GM12878 (cell line): ENCODE measurements around the gene XPO1. TPM values are rescaled to one million over a fixed set of nuclear protein-coding genes. Genes with fewer than 3 reads are reported as not detected.

ENCODE experiments used
- CBFB ChIP-seq: IDR thresholded peaks from 2 replicates; pipeline ENCODE4 v1.6.1; 2016; ENCODE audit warnings: antibody characterized with exemption, low read depth
- CEBPB ChIP-seq, 2 experiments: fragments of 150-350 bp in 1 of 2; IDR thresholded peaks; 2 replicates each; pipeline ENCODE4 v1.6.1; 2012 to 2014; ENCODE audit warnings: low read depth in 2 of 2, low read length in 2 of 2, borderline replicate concordance in 1 of 2, inconsistent platforms in 1 of 2
- CREB1 ChIP-seq: IDR thresholded peaks from 2 replicates; pipeline ENCODE4 v1.6.1; 2012; ENCODE audit warnings: low read depth, mild to moderate bottlenecking, inconsistent platforms
- EGR1 ChIP-seq, 2 experiments: IDR thresholded peaks; 1 replicate in 1 of 2; 2 replicates in 1 of 2; pipeline ENCODE4 v1.6.1; 2011 to 2012; ENCODE audit warnings: low read depth in 2 of 2, low read length in 2 of 2, borderline replicate concordance in 1 of 2, mild to moderate bottlenecking in 1 of 2, moderate library complexity in 1 of 2
- HDAC6 ChIP-seq: fragments of 200-600 bp; sonication (generic); IDR thresholded peaks from one replicate; pipeline ENCODE4 v1.8.0; 2017; ENCODE audit warnings: antibody characterized with exemption; ENCODE audit not compliant: unreplicated experiment
- HDGF ChIP-seq: fragments of 450-650 bp; IDR thresholded peaks from 2 replicates; pipeline ENCODE4 v1.6.1; 2016; ENCODE audit warnings: antibody characterized with exemption
- IKZF1 ChIP-seq: fragments of 450-650 bp; conservative IDR thresholded peaks from 2 replicates; pipeline ENCODE4 v1.6.1; 2017; ENCODE audit warnings: antibody characterized with exemption, mild to moderate bottlenecking
- MAX ChIP-seq: IDR thresholded peaks from 2 replicates; pipeline ENCODE4 v1.6.1; 2012; ENCODE audit warnings: low read depth, low read length, improper control_type of control experiment
- NR2C2 ChIP-seq: IDR thresholded peaks from 2 replicates; pipeline ENCODE4 v1.6.1; 2011; ENCODE audit warnings: borderline replicate concordance, low read depth; ENCODE audit not compliant: control insufficient read depth, insufficient read length
- PRDM15 ChIP-seq: fragments of 450-650 bp; formaldehyde crosslinking; IDR thresholded peaks from 2 replicates; pipeline ENCODE4 v1.4.0; 2020; ENCODE audit warnings: mild to moderate bottlenecking, moderate library complexity
- SIN3A ChIP-seq: IDR thresholded peaks from 2 replicates; pipeline ENCODE4 v1.6.1; 2012; ENCODE audit warnings: low read depth, low read length, improper control_type of control experiment
- SKIL ChIP-seq: fragments of 450-650 bp; IDR thresholded peaks from 2 replicates; pipeline ENCODE4 v1.6.1; 2017; ENCODE audit warnings: mild to moderate bottlenecking, low read depth, inconsistent platforms; ENCODE audit not compliant: poor library complexity, severe bottlenecking
- TARDBP ChIP-seq: IDR thresholded peaks from 2 replicates; pipeline ENCODE4 v1.6.1; 2016; ENCODE audit warnings: borderline replicate concordance
- polyA plus RNA-seq, 11 experiments: library from polyadenylated mRNA; depleted of rRNA in 4 of 11; unstranded in 6 of 11; stranded (reverse) in 5 of 11; fragments of >200 nt; fragmentation: Nextera tagmentation in 4 of 11; fragmentation: Illumina TruSeq in 1 of 11; extraction: Ambion mirVana in 4 of 11; extraction: Trizol in 1 of 11; gene quantifications; 1 replicate in 1 of 11; 2 replicates in 10 of 11; pipeline versions ENCODE4 v1.2.1 to v1.2.3, GENCODE V29; 2011 to 2016; ENCODE audit warnings: inconsistent platforms in 2 of 11, missing spikeins in 2 of 11, low read depth in 1 of 11
- total RNA-seq, 4 experiments: library from RNA; depleted of rRNA in 3 of 4; stranded (reverse); fragments of >200 nt in 3 of 4; fragmentation: Illumina TruSeq in 1 of 4; extraction: Trizol in 1 of 4; gene quantifications; 2 replicates each; pipeline versions ENCODE4 v1.2.1 to v1.2.3, GENCODE V29; 2013 to 2021

The XPO1 gene
- total and polyA plus RNA-seq, 10 of the 15 experiments (the other 5 are each of a cell fraction or from before 2014, with no cell fraction given) = 57.3 to 216 (median 153) TPM

DNA sequence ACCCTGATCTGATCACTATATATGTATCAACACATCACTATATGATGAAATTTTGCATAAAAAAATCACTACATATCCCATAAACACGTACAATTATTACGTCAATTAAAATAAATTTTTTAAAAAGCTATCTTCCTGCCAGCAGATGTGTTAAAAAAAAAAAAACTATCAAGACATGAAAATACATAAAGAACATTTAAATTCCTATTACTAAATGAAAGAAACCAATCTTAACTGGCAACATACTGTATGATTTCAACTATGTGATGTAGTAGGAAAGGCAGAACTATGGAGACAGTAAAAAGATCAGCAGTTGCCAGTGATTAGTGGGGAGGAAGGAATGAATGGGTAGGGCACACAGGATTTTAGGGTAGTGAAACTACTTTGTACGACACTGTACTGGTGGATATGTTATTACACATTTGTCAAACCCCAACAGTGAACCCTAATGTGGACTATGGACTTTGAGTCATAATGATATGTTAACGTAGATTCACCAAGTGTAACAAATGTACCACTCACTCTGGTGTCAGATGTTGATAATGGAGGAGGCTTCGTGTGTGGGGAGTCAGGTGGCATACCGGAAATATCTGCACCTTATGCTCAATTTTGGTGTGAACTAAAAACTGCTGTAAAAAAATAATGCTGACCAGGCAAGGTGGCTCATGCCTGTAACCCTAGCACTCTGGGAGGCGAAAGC is 94.7 kb downstream of the XPO1 start (continued):
- TF ChIP-seq NR2C2 = no peak
- TF ChIP-seq TARDBP = no peak
- TF ChIP-seq HDGF = 0 out of 2 replicates have a peak, but pooled peaks have one; percentile 24
- no peak for TF ChIP-seq HDAC6
- TF ChIP-seq CREB1 = peak; percentile 52; the same call in 1 of the 2 replicates
- TF ChIP-seq EGR1 (IDR thresholded peaks at IDR 0.05; ENCODE audit: borderline replicate concordance in 1 of 2, low read depth in 2 of 2, low read length in 2 of 2) = no peak
- TF ChIP-seq SIN3A = no peak
- 0 out of 2 replicates have a peak, but pooled peaks have one; percentile 32 for TF ChIP-seq CBFB
- no peak for TF ChIP-seq CEBPB (IDR thresholded peaks at IDR 0.05; ENCODE audit: borderline replicate concordance in 1 of 2, low read depth in 2 of 2, low read length in 2 of 2)
- TF ChIP-seq PRDM15 = no peak
- peak; percentile 66; the same call in 1 of the 2 replicates for TF ChIP-seq MAX
- TF ChIP-seq IKZF1 = peak; percentile 95
- TF ChIP-seq SKIL = peak; percentile 90
